NT2/D1 (cell line): ENCODE data around the gene TPX2.

ENCODE experiments used
- DNase-seq: peaks from one replicate; pipeline ENCODE4 v3.0.0-alpha.2; 2011; ENCODE audit warnings: low read depth, low spot score
- H3K27me3 ChIP-seq: 2 replicates; pipeline ENCODE4 v1.6.0; 2011; ENCODE audit warnings: mild to moderate bottlenecking; ENCODE audit not compliant: insufficient read length, insufficient read depth
- H3K36me3 ChIP-seq: 2 replicates; pipeline ENCODE4 v1.6.1; 2011; ENCODE audit warnings: mild to moderate bottlenecking, low read length, mixed read lengths; ENCODE audit not compliant: insufficient read depth, insufficient read length
- H3K4me1 ChIP-seq: 2 replicates; pipeline ENCODE4 v1.5.1; 2011; ENCODE audit not compliant: insufficient read depth, insufficient read length
- H3K4me3 ChIP-seq: 2 replicates; pipeline ENCODE4 v1.5.1; 2011; ENCODE audit warnings: low read depth; ENCODE audit not compliant: insufficient read length
- H3K9ac ChIP-seq: 2 replicates; pipeline ENCODE4 v1.6.0; 2011; ENCODE audit warnings: low read depth; ENCODE audit not compliant: insufficient read length
- H3K9me3 ChIP-seq: 2 replicates; pipeline ENCODE4 v1.5.1; 2011; ENCODE audit warnings: mild to moderate bottlenecking, low read length; ENCODE audit not compliant: insufficient read depth
- SUZ12 ChIP-seq: IDR thresholded peaks from 2 replicates; pipeline ENCODE4 v1.6.1; 2011; ENCODE audit not compliant: insufficient read length, insufficient read depth; ENCODE audit errors: extremely low read depth
- YY1 ChIP-seq: IDR thresholded peaks from 2 replicates; pipeline ENCODE4 v1.6.1; 2011; ENCODE audit not compliant: insufficient read length, insufficient read depth
- ZNF274 ChIP-seq: IDR thresholded peaks from 2 replicates; pipeline ENCODE4 v1.6.1; 2011; ENCODE audit warnings: mild to moderate bottlenecking, low read depth, low read length

TPX2 gene

GRCh38 chr20:31719644-31720485 lies 19.2 kb upstream of the TPX2 start:
- DNase-seq, result no peak
- Histone ChIP-seq H3K36me3 (peaks cover 50% of the 10 kb centered on the region), H3K27me3 (no peaks in the 10 kb centered on the region), H3K9ac (peak overlapping the region; percentile 79), H3K9me3 (no peaks in the 10 kb centered on the region), H3K4me1 (peaks cover 15% of the 10 kb centered on the region), H3K4me3 (peak overlapping the region; percentile 15)
- TF ChIP-seq SUZ12 (no peak), ZNF274 (no peak), YY1 (no peak)

DNA sequence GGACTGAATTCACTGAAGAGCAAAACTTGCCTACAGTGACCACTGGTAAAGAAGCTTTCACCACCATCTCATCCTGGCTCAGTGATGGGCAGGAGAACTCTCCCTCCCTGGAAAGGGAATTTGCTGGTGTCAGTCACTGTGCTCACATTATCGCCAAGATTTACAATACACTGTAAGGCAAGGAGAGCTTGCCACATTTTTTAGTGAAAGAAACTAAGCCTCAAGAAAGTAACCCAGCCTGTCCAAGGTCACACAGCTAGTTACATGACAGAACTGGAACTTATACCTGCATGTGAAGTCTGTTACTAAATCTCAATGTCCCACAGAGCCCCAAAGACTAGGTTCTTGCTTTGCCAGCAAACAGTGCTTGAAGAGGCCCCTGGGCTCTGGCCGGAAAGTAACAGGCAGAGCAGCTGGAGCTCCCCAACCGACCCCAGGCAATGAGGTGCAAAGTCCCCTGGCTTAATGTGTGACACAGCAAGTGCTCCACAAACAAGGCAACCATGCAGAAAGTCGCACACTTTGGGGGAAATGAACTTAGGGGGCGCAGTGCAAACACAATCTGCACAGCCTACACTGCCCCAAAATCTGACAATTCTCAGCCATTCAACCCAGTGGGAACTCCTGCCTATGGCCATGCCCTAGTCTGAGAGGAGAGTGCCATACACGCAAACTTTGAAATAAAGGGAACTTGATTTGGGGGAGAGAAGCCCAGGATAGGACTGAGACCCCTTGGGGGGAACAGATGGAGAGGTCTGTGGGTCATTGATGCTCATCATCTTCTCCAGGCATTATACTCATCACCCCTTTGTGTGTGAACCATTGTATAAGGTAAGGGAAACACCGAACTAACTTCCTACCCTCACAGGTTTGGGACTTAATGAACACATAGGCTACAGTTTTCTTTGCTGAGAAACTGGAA lies 18.3 kb upstream of the TPX2 start:
- Histone ChIP-seq H3K4me1 (peaks cover 15% of the 10 kb centered on the region), H3K9ac (peak overlapping the region; percentile 79), H3K4me3 (peak overlapping the region; percentile 29), H3K27me3 (no peaks in the 10 kb centered on the region), H3K36me3 (peaks cover 49% of the 10 kb centered on the region), H3K9me3 (no peaks in the 10 kb centered on the region)
- TF ChIP-seq YY1 (no peak), SUZ12 (no peak), ZNF274 (no peak)
- DNase-seq, result no peak

DNA sequence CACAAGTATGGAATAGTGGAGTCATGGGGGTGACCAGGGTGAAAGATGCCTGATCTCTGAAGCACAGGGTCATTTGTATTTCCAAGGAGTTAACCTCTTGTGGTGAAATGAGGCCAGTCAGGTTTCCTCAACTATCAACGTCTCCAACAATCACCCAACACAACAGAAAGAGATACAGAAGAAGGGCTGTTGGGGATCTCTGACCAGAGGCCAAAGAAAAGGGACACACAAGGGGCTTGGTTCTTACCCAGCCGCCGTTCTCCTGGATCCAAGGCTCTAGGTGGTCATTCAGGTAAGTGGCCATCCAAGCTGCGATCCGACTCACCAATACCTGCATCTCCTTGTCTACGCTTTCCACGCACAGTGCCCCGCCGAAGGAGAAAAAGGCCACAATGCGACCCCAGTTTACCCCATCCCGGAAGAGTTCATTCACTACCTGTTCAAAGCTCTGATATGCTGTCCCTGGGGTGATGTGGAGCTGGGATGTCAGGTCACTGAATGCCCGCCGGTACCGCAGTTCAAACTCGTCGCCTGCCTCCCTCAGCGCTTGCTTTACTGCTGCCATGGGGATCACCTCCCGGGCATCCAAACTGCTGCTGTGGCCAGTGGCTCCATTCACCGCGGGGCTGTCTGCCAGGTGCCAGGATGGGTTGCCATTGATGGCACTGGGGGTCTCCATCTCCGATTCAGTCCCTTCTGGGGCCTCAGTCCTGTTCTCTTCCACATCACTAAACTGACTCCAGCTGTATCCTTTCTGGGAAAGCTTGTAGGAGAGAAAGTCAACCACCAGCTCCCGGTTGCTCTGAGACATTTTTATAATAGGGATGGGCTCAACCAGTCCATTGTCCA lies 17.5 kb upstream of the TPX2 start:
- Histone ChIP-seq H3K4me3 (peak overlapping the region; percentile 29), H3K9me3 (no peaks in the 10 kb centered on the region), H3K27me3 (no peaks in the 10 kb centered on the region), H3K4me1 (peaks cover 15% of the 10 kb centered on the region), H3K9ac (peak overlapping the region; percentile 94), H3K36me3 (peaks cover 47% of the 10 kb centered on the region)
- no peak for DNase-seq
- no peak for TF ChIP-seq ZNF274
- no peak for TF ChIP-seq YY1
- no peak for TF ChIP-seq SUZ12

DNA sequence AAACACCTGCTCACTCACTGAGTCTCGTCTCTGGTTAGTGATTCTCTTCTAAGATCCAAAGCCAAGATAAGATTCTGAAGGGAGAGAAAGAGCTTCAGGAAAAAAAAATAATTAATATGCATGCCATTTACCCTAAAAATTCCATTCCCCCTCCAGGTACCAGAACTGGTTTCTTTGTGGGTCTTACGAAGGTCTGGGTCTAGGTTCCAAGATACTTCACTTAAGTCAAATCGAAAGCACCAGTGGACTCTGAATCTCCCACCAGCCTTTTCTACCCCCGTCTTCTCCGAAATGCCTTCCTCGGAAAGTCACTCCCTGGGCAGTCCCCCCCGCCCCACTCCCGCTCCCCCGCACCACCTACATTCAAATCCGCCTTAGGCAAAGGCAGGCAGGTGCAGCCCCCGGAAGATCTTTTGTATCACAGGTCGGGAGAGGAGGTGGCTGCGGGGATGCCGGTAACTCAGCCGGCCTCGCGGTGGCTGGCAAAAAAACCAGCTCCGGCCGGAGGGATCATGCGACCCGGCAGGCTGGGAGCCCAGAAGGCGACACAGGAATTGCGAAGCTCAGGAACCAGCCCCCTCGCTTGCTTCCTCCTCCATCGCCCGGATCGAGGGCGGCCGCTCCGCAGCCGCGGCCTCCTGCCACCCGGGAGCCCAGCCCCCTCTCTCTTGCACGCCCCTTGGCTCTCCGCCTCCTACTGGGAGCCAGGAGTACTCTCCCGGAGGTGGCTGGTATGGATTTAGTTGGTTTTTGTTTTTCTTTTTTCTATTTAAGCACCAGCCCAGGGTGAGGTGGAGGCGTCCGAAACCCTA lies 16.6 kb upstream of the TPX2 start, which contains the start of gene BCL2L1:
BCL2L1 (minus strand) TSS at position 612 of the 812 bp plus-strand sequence. CDS start 650 bp downstream, outside the sequence.
- peak within 1 kb of the TSS; percentile 80 for H3K4me3 ChIP-seq
- H3K9me3 ChIP-seq, result no peaks in the 10 kb centered on the region
- no peak for DNase-seq
- H3K9ac ChIP-seq, result peak within 1 kb of the TSS; percentile 94
- no peaks in the 10 kb centered on the region for H3K27me3 ChIP-seq
- peaks cover 39% of the 10 kb centered on the region for H3K36me3 ChIP-seq
- H3K4me1 ChIP-seq, result peaks cover 15% of the 10 kb centered on the region
- TF ChIP-seq YY1, result no peak
- no peak for TF ChIP-seq ZNF274
- TF ChIP-seq SUZ12, result no peak

DNA sequence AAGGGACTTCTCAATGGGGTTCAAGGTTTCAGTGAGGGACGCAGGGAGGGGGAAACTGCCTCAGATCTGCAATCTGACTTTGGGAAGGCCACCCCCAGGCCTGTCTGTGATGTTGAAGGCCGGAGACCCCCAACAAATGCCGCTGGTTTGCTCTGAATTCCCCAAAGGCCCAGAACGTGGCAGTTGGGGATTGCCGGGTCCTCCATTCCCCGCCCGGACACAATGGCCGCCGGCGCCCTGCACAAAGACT lies 16.1 kb upstream of the TPX2 start:
- Histone ChIP-seq H3K36me3 (peaks cover 34% of the 10 kb centered on the region), H3K27me3 (no peaks in the 10 kb centered on the region), H3K9ac (peak overlapping the region; percentile 94), H3K9me3 (no peaks in the 10 kb centered on the region), H3K4me1 (peaks cover 15% of the 10 kb centered on the region), H3K4me3 (peak overlapping the region; percentile 80)
- no peak for TF ChIP-seq ZNF274
- no peak for TF ChIP-seq YY1
- TF ChIP-seq SUZ12, result no peak
- DNase-seq, result no peak
